NCI-H460 (cell line): ENCODE data around the gene NPEPL1. TPM values are rescaled to one million over a fixed set of nuclear protein-coding genes. Genes with fewer than 3 reads are reported as not detected.

Experiments used
- DNase-seq: peaks from one replicate; pipeline ENCODE4 v3.0.0-alpha.2; 2016; ENCODE audit warnings: low read depth; ENCODE audit errors: extremely low read depth
- total RNA-seq: library from RNA; depleted of rRNA; stranded (reverse); fragments of >200 nt; shearing (Covaris generic); gene quantifications from 2 replicates; pipeline ENCODE4 v1.2.3, GENCODE V29; 2014

NPEPL1 gene
- total RNA-seq, 1 experiment from 2014 or later = 20.9 TPM

GRCh38 chr20:58678806-58679205 is 13.8 kb upstream of the NPEPL1 start:
- DNase-seq = no peak

GRCh38 chr20:58682656-58683531 is 9.7 kb upstream of the NPEPL1 start:
- peak; percentile 38 for DNase-seq

- DNase-seq = no peak
Measured at GRCh38 chr20:58684291-58684690, 8.3 kb upstream of the NPEPL1 start.

GRCh38 chr20:58685988-58686387 is 6.6 kb upstream of the NPEPL1 start:
- DNase-seq = no peak

- no peak for DNase-seq
Measured at GRCh38 chr20:58688414-58688813, 4.2 kb upstream of the NPEPL1 start.

GRCh38 chr20:58688840-58689239 is 3.8 kb upstream of the NPEPL1 start:
- DNase-seq = no peak

GRCh38 chr20:58690396-58691135 is 2.0 kb upstream of the NPEPL1 start:
- DNase-seq = no peak

- DNase-seq = peak; percentile 8
Measured at GRCh38 chr20:58691773-58692578, 624 bp upstream of the NPEPL1 start.

GRCh38 chr20:58693226-58694006 is 816 bp downstream of the NPEPL1 start:
- DNase-seq = no peak

- no peak for DNase-seq
Measured at GRCh38 chr20:58694241-58695083, 1.9 kb downstream of the NPEPL1 start.

GRCh38 chr20:58695084-58695722 is 2.6 kb downstream of the NPEPL1 start:
- no peak for DNase-seq

GRCh38 chr20:58695895-58696375 is 3.3 kb downstream of the NPEPL1 start:
- no peak for DNase-seq

- no peak for DNase-seq
Measured at GRCh38 chr20:58696411-58696961, 3.9 kb downstream of the NPEPL1 start.

- DNase-seq = no peak
Measured at GRCh38 chr20:58697201-58697866, 4.7 kb downstream of the NPEPL1 start.

- DNase-seq = no peak
Measured at GRCh38 chr20:58697867-58698703, 5.5 kb downstream of the NPEPL1 start.

GRCh38 chr20:58698741-58699622 is 6.4 kb downstream of the NPEPL1 start:
- DNase-seq = no peak
